Activated T-helper 1 cell treated with anti-CD3 and anti-CD28 coated beads, Interleukin-12 subunit alpha, Interleukin-12 subunit beta, Interleukin-2, Interleukin-4 antibody, amounts not matched to agents 30 ng/mL and 10 ng/mL and 1 ng/mL, durations not matched to agents 14 hours and 24 hours and 36 hours (primary cell): ENCODE results near the gene CLTC. TPM values are rescaled to one million over a fixed set of nuclear protein-coding genes. Genes with fewer than 3 reads are reported as not detected.

ENCODE experiments used
- DNase-seq: peaks from one replicate; pipeline ENCODE4 v3.0.0; 2021; ENCODE audit warnings: low spot score
- H3K27ac Mint-ChIP-seq: one replicate; pipeline ENCODE4 v1.8.0; 2021; ENCODE audit warnings: mild to moderate bottlenecking, mixed read lengths
- H3K27me3 Mint-ChIP-seq: one replicate; pipeline ENCODE4 v1.8.0; 2022; ENCODE audit warnings: mild to moderate bottlenecking, moderate library complexity, mixed read lengths; ENCODE audit not compliant: insufficient read depth
- H3K36me3 Mint-ChIP-seq: one replicate; pipeline ENCODE4 v1.8.0; 2021; ENCODE audit warnings: low read depth, mixed read lengths
- H3K4me1 Mint-ChIP-seq: one replicate; pipeline ENCODE4 v1.8.0; 2021; ENCODE audit warnings: low read depth, mixed read lengths
- H3K4me3 Mint-ChIP-seq: one replicate; pipeline ENCODE4 v1.8.0; 2021; ENCODE audit warnings: mild to moderate bottlenecking, moderate library complexity, mixed read lengths
- H3K9me3 Mint-ChIP-seq: one replicate; pipeline ENCODE4 v1.8.0; 2021; ENCODE audit warnings: mixed read lengths
- intact Hi-C: fragments of 100-400 bp; cut with micrococcal nuclease; formaldehyde crosslinking; loops from one replicate; pipeline ENCODE4 v1.15.1; 2024
- total RNA-seq: library from RNA; stranded (reverse); gene quantifications from 2 replicates; pipeline ENCODE4 v1.2.3, GENCODE V29; 2022

The CLTC gene
- total RNA-seq, 1 donor from 2014 or later, result 176 TPM

DNA sequence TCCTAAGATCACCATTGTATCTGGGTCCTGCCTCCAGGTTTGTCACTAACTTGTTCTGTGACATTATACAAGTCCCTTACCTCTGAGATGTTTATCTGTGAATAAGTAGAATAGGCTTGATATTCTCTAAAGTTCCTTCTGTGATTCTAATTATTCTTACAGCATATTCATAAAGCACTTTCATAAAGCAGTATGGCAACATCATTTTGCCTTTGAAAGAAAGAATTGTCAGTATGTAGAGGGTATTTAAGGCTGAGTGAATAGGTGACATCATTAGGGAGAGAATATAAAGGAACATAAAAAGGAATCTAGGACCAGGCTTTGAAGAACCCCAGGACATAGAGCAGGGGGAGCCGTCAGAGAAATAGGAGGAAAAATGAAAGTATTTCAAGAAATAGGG is 103.3 kb downstream of the CLTC start:
- H3K4me3 Mint-ChIP-seq, result no peak overlapping the region
- no peaks in the 10 kb centered on the region for H3K27me3 Mint-ChIP-seq
- H3K4me1 Mint-ChIP-seq, result peaks cover 19% of the 10 kb centered on the region
- intact Hi-C loops, result no loop called here
- no peak for DNase-seq
- peaks cover 2% of the 10 kb centered on the region for H3K36me3 Mint-ChIP-seq
- no peaks in the 10 kb centered on the region for H3K9me3 Mint-ChIP-seq
- no peak overlapping the region for H3K27ac Mint-ChIP-seq

DNA sequence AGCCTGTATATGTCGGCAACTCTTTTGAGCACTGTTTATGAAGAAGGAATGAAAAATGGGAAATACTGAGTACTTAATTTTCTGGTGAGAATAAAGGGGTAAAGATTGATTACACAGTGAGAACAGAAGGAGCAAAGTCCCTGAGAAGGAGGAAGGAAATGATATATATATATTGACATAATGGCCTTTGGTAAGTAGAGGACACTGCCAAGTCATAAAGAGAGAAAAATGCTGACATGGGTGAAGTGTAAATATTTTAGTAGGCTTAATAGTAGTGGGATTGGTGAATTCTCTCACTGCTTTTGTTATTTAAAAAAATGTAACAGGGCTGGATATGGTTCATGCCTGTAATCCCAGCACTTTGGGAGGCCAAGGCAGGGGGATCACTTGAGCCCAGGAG is 103.9 kb downstream of the CLTC start:
- no peak overlapping the region for H3K4me3 Mint-ChIP-seq
- H3K27me3 Mint-ChIP-seq, result no peaks in the 10 kb centered on the region
- H3K27ac Mint-ChIP-seq, result no peak overlapping the region
- intact Hi-C loops, result no loop called here
- DNase-seq, result no peak
- H3K4me1 Mint-ChIP-seq, result peaks cover 16% of the 10 kb centered on the region
- H3K36me3 Mint-ChIP-seq, result peaks cover 2% of the 10 kb centered on the region
- no peaks in the 10 kb centered on the region for H3K9me3 Mint-ChIP-seq

DNA sequence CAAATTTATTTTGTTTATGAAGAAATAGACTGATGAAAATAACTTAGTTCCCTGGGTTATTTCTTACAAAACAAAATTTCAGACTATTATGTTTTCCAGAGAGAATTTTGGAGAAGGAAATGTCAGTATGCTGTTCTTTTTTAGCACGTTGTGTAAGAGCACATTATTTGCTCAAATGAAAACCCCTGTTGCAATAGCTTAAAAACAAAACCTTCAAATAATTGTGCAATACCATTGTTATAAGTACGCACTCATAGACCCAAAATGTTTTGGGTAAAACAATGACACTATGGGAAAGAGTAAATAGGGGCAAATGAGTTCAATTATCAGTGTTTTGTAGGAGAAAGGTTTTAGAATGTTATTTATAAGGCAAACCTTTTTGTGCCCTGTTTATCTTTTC is 106.0 kb downstream of the CLTC start:
- H3K27me3 Mint-ChIP-seq, result no peaks in the 10 kb centered on the region
- H3K4me3 Mint-ChIP-seq, result no peak overlapping the region
- intact Hi-C loops, result no loop called here
- no peaks in the 10 kb centered on the region for H3K36me3 Mint-ChIP-seq
- H3K27ac Mint-ChIP-seq, result no peak overlapping the region
- H3K9me3 Mint-ChIP-seq, result no peaks in the 10 kb centered on the region
- peaks cover 5% of the 10 kb centered on the region for H3K4me1 Mint-ChIP-seq
- no peak for DNase-seq

DNA sequence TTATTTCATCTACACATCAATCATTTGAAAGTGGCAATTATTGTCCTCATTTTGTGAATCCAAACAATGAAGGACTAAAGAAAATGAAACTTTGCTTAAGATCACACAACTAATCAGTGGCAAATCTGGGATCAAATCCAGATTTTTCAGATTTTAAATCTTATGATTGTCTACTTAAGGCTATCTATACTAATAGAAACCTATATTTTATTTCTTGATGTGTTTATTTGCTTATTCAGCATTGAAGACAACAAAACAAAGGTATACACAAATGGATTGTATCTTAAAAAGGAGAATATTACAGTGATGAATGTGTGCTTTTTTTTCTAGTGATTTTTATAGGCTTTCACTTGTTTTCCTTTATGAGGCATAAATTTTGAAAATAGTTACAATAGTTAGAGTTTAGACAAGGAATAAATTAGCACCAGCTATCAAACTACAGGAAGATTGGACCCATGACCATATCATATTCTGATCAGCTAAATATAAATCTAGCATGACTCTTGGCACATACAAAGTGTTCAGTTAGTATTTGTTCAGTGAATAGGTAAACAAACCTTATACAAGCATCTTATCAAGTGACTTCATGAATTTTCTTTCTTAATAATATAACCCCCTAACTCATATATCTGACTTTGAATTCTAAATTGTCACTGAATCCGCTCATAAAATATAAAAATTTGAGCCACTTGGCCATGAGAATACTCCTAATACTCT is 108.3 kb downstream of the CLTC start:
- Mint-ChIP-seq H3K4me1 (peaks cover 5% of the 10 kb centered on the region), H3K9me3 (no peaks in the 10 kb centered on the region), H3K36me3 (peaks cover 4% of the 10 kb centered on the region), H3K27me3 (no peaks in the 10 kb centered on the region), H3K4me3 (no peak overlapping the region), H3K27ac (no peak overlapping the region)
- intact Hi-C loops, result no loop called here
- DNase-seq, result no peak

DNA sequence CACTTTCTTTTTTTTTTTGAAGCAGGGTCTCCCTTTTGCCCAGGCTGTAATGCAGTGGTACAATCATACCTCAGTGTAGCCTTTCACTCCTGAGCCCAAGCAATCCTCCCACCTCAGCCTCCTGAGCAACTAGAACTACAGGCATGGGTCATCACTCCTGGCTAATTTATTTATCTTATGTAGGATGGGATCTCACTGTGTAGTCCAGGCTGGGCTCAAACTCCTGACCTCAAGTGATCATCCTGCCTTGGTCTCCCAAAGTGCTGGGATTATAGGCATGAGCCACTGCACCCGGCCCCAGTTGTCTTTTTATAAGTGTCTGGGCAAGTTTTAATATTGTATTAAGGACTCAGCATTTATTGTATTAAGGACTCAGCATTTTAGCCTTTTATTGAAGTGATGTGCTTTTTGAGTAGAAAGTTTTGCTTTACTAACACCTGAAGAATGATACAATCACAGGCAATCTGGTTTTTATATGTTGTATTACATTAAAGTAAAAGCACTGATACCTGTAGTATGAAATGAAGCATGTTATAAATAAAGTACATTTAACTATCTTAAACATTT is 110.7 kb downstream of the CLTC start:
- DNase-seq, result no peak
- intact Hi-C loops, result no loop called here
- H3K27ac Mint-ChIP-seq, result no peak overlapping the region
- peaks cover 9% of the 10 kb centered on the region for H3K36me3 Mint-ChIP-seq
- H3K4me1 Mint-ChIP-seq, result no peaks in the 10 kb centered on the region
- H3K4me3 Mint-ChIP-seq, result no peak overlapping the region
- no peaks in the 10 kb centered on the region for H3K27me3 Mint-ChIP-seq
- H3K9me3 Mint-ChIP-seq, result no peaks in the 10 kb centered on the region

DNA sequence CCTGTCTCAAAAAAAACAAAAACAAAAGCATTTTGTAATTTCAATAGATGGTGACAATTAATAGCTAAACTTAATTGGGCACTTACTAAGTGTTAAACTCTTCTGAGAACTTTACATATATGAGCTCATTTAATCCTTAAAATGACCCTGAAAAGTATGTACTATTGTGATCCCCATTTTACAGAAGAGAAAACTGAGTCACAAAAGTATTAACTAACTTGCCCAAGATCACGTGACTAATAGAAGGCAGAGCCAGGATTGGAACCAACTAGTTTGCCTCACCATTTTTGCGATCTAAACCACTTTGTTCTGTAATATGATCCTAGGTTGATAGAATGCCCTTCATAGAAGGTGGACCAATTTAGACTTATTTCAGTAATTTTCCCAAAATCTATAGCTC is 114.0 kb downstream of the CLTC start:
- Mint-ChIP-seq H3K27me3 (no peaks in the 10 kb centered on the region), H3K4me3 (no peak overlapping the region), H3K36me3 (peaks cover 13% of the 10 kb centered on the region), H3K27ac (no peak overlapping the region), H3K4me1 (no peaks in the 10 kb centered on the region), H3K9me3 (no peaks in the 10 kb centered on the region)
- intact Hi-C loops, result no loop called here
- DNase-seq, result no peak

DNA sequence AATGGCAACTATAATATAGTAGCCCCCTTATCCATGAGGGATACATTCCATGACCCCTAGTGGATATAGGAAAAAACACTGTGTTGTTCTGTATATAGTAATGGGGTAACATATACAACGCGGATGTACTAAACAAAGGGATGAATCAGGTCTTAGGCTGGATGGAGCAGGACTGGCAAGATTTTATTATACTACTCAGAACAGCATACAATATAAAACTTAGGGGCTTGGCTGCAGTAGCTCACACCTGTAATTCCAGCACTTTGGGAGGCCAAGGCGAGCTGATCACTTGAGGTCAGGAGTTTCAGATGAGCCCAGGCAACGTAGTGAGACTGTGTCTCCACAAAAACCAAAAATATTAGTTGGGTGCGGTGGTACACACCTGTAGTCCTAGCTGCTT is 114.5 kb downstream of the CLTC start:
- Mint-ChIP-seq H3K27ac (no peak overlapping the region), H3K4me1 (no peaks in the 10 kb centered on the region), H3K36me3 (peaks cover 13% of the 10 kb centered on the region), H3K4me3 (no peak overlapping the region), H3K27me3 (no peaks in the 10 kb centered on the region), H3K9me3 (no peaks in the 10 kb centered on the region)
- no peak for DNase-seq
- intact Hi-C loops, result no loop called here

DNA sequence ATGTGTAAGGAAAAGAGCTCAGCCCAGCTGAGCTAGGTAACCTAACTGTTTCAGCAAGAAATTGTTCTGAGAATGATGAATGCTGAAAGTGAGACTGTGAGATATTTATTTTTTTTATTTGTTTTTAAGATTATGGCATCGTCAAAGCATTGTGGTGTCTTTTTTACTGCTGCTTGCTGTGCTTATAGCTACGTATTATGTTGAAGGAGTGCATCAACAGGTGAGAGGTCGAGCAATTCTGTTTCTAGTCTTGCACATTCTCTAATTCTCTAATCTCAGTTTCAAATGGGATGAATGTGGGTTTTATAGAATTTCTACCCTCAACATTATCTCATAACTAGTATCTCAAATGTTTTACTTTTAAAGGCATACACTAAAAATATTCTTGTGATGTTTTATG is 117.6 kb downstream of the CLTC start:
- DNase-seq, result no peak
- no peaks in the 10 kb centered on the region for H3K9me3 Mint-ChIP-seq
- H3K27me3 Mint-ChIP-seq, result no peaks in the 10 kb centered on the region
- H3K4me3 Mint-ChIP-seq, result no peak overlapping the region
- intact Hi-C loops, result no loop called here
- no peaks in the 10 kb centered on the region for H3K4me1 Mint-ChIP-seq
- H3K36me3 Mint-ChIP-seq, result peaks cover 14% of the 10 kb centered on the region
- no peak overlapping the region for H3K27ac Mint-ChIP-seq

DNA sequence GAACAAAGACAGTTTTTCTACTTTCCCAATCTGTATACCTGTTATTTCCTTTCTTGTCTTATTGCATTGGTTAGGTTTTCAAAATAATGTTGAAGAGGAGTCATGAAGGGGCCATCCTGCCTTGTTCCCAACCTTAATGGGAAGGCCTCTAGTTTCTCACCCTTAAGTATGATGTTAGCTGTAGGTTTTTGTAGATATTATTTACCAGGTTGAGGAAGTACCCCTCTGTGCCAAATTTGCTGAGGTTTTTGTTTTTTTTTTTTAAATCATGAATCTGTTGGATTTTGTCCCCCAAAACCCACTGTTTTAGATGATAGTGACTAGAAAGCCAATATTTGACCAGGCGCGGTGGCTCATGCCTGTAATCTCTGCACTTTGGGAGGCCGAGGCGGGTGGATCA is 124.1 kb downstream of the CLTC start:
- H3K4me1 Mint-ChIP-seq, result peaks cover 10% of the 10 kb centered on the region
- intact Hi-C loops, result no loop called here
- no peak overlapping the region for H3K27ac Mint-ChIP-seq
- H3K36me3 Mint-ChIP-seq, result peaks cover 14% of the 10 kb centered on the region
- DNase-seq, result no peak
- H3K27me3 Mint-ChIP-seq, result no peaks in the 10 kb centered on the region
- H3K9me3 Mint-ChIP-seq, result peaks cover 5% of the 10 kb centered on the region
- H3K4me3 Mint-ChIP-seq, result no peak overlapping the region

DNA sequence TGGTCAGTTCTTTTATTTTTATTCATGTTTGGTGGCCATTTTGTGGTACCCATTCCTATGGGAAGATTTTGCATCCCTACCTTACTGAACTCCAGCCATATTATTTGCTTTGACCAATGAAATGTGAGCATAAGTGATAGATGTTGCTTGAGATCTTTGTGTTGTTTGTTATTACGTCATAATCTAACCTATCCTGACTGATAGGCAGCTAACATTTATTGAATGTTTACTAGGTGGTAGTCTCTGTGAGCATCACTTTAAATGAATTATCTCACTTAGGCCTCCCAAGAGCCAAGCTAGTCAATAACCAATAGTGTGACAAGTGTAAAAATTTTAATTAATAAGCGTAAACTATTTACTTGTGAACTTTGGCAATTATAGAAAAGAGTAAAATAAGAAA is 125.3 kb downstream of the CLTC start:
- DNase-seq, result no peak
- Mint-ChIP-seq H3K36me3 (peaks cover 14% of the 10 kb centered on the region), H3K27me3 (no peaks in the 10 kb centered on the region), H3K4me3 (no peak overlapping the region), H3K9me3 (peaks cover 5% of the 10 kb centered on the region), H3K4me1 (peaks cover 10% of the 10 kb centered on the region), H3K27ac (no peak overlapping the region)
- intact Hi-C loops, result loop anchor here (5.0 kb wide), 1 partner anchor 292 kb away; no protein-coding TSS in a partner anchor

Other genes starting within 250 kb of the CLTC start
- 16.8 and 17.1 TPM in 2 replicates for gene DHX40, start 54.3 kb upstream of the CLTC start, total RNA-seq
- gene PTRH2, start 87.5 kb downstream of the CLTC start, total RNA-seq, result 49.7 and 51.1 TPM in 2 replicates
- 357 and 374 TPM in 2 replicates for gene VMP1, start 87.8 kb downstream of the CLTC start, total RNA-seq